Liver (tissue), 9 donors: ENCODE measurements around the gene FBLN1. TPM values are rescaled to one million over a fixed set of nuclear protein-coding genes. Genes with fewer than 3 reads are reported as not detected.

Experiments used
- DNase-seq: peaks from one replicate; pipeline ENCODE4 v3.0.0-alpha.2; 2017; ENCODE audit warnings: low spot score
- H3K27ac ChIP-seq, 2 donors: one replicate each; pipeline ENCODE4 v1.7.0; 2013; ENCODE audit warnings: inconsistent platforms in 2 of 2, low read length in 2 of 2, control low read depth in 1 of 2, low read depth in 1 of 2, mild to moderate bottlenecking in 1 of 2
- H3K27me3 ChIP-seq, 4 donors: one replicate each; pipeline versions ENCODE4 v1.6.1 to v1.7.0; 2013; ENCODE audit warnings: low read length in 3 of 4, inconsistent platforms in 1 of 4, mild to moderate bottlenecking in 1 of 4, moderate library complexity in 1 of 4; ENCODE audit not compliant: control insufficient read depth in 4 of 4, insufficient read depth in 4 of 4
- H3K36me3 ChIP-seq, 4 donors: one replicate each; pipeline versions ENCODE4 v1.6.1 to v1.7.0; 2013; ENCODE audit warnings: low read length in 3 of 4, mild to moderate bottlenecking in 3 of 4, low read depth in 1 of 4, moderate library complexity in 1 of 4; ENCODE audit not compliant: control insufficient read depth in 4 of 4, insufficient read depth in 3 of 4
- H3K4me1 ChIP-seq, 4 donors: one replicate each; pipeline versions ENCODE4 v1.6.1 to v1.7.0; 2013; ENCODE audit warnings: low read length in 3 of 4, mild to moderate bottlenecking in 3 of 4, moderate library complexity in 1 of 4; ENCODE audit not compliant: control insufficient read depth in 4 of 4, insufficient read depth in 4 of 4
- H3K4me3 ChIP-seq, 3 donors: one replicate each; pipeline versions ENCODE4 v1.6.1 to v1.7.0; 2013; ENCODE audit warnings: low read length in 3 of 3, control low read depth in 1 of 3, low read depth in 1 of 3, mild to moderate bottlenecking in 1 of 3
- H3K9ac ChIP-seq, 2 donors: one replicate each; pipeline ENCODE4 v1.7.0; 2013; ENCODE audit warnings: low read length in 2 of 2, mild to moderate bottlenecking in 2 of 2, moderate library complexity in 2 of 2, control low read depth in 1 of 2, low read depth in 1 of 2
- H3K9me3 ChIP-seq, 4 donors: one replicate each; pipeline versions ENCODE4 v1.6.1 to v1.7.0; 2013; ENCODE audit warnings: low read length in 3 of 4; ENCODE audit not compliant: control insufficient read depth in 4 of 4
- CTCF ChIP-seq: fragments of 150-350 bp; IDR thresholded peaks from 2 replicates; pipeline ENCODE4 v1.5.1; 2017; ENCODE audit warnings: improper control_type of control experiment, low read depth, low read length; ENCODE audit not compliant: missing input control
- EGR1 ChIP-seq, 2 donors: IDR thresholded peaks; 2 replicates each; pipeline ENCODE4 v1.6.1; 2016 to 2018; ENCODE audit warnings: antibody characterized with exemption in 2 of 2, low read depth in 2 of 2
- FOXA1 ChIP-seq: IDR thresholded peaks from 2 replicates; pipeline ENCODE4 v1.6.1; 2016; ENCODE audit warnings: antibody characterized with exemption
- FOXA2 ChIP-seq: IDR thresholded peaks from 2 replicates; pipeline ENCODE4 v1.6.1; 2016; ENCODE audit warnings: antibody characterized with exemption
- GABPA ChIP-seq, 2 donors: IDR thresholded peaks in 1 of 2; conservative IDR thresholded peaks in 1 of 2; 2 replicates each; pipeline ENCODE4 v1.6.1; 2016; ENCODE audit warnings: antibody characterized with exemption in 2 of 2, mild to moderate bottlenecking in 1 of 2, moderate library complexity in 1 of 2
- HNF4A ChIP-seq, 2 donors: conservative IDR thresholded peaks; 2 replicates each; pipeline ENCODE4 v1.6.1; 2016; ENCODE audit warnings: antibody characterized with exemption in 2 of 2, mild to moderate bottlenecking in 2 of 2
- HNF4G ChIP-seq: IDR thresholded peaks from 2 replicates; pipeline ENCODE4 v1.6.1; 2016; ENCODE audit warnings: antibody characterized with exemption
- JUND ChIP-seq, 2 donors: IDR thresholded peaks; 2 replicates each; pipeline ENCODE4 v1.6.1; 2016; ENCODE audit warnings: antibody characterized with exemption in 2 of 2
- MAX ChIP-seq: IDR thresholded peaks from 2 replicates; pipeline ENCODE4 v1.6.1; 2016; ENCODE audit warnings: antibody characterized with exemption
- RAD21 ChIP-seq, 2 donors: IDR thresholded peaks; 2 replicates each; pipeline ENCODE4 v1.6.1; 2016; ENCODE audit warnings: antibody characterized with exemption in 2 of 2, mild to moderate bottlenecking in 2 of 2
- RXRA ChIP-seq, 2 donors: IDR thresholded peaks; 2 replicates each; pipeline ENCODE4 v1.6.1; 2017 to 2018; ENCODE audit warnings: antibody characterized with exemption in 2 of 2, mild to moderate bottlenecking in 1 of 2
- SP1 ChIP-seq: IDR thresholded peaks from 2 replicates; pipeline ENCODE4 v1.6.1; 2018; ENCODE audit warnings: antibody characterized with exemption, mild to moderate bottlenecking
- TAF1 ChIP-seq: conservative IDR thresholded peaks from 2 replicates; pipeline ENCODE4 v1.6.1; 2016; ENCODE audit warnings: antibody characterized with exemption, mild to moderate bottlenecking
- YY1 ChIP-seq: IDR thresholded peaks from 2 replicates; pipeline ENCODE4 v1.6.1; 2016; ENCODE audit warnings: antibody characterized with exemption, mild to moderate bottlenecking
- WGBS: extraction: QIAGEN DNeasy Blood & Tissue Kit; methylation state at CpG from one replicate; pipeline ENCODE4 v1.1.7; 2013; 5-methylcytosine and 5-hydroxymethylcytosine counted together
- polyA plus RNA-seq, 2 donors: library from polyadenylated mRNA; stranded (reverse) in 1 of 2; unstranded in 1 of 2; fragments of 200-250 nt in 1 of 2; fragments of >200 nt in 1 of 2; fragmentation: Nextera tagmentation in 1 of 2; extraction: Ambion mirVana in 1 of 2; gene quantifications; one replicate each; pipeline versions ENCODE4 v1.2.1 to v1.2.3, GENCODE V29; 2013 to 2015
- total RNA-seq, 2 donors: library from RNA; depleted of rRNA; stranded (reverse); fragments of >200 nt; gene quantifications; one replicate each; pipeline ENCODE4 v1.2.3, GENCODE V29; 2014
- TF ChIP-seq, protein P1 (sequence below): IDR thresholded peaks from 2 replicates; pipeline ENCODE4 v1.6.1; 2016; ENCODE audit warnings: antibody characterized with exemption
- TF ChIP-seq, protein P2 (sequence below): IDR thresholded peaks from 2 replicates; pipeline ENCODE4 v1.6.1; 2016; ENCODE audit warnings: antibody characterized with exemption
- TF ChIP-seq, protein P3 (sequence below): IDR thresholded peaks from 2 replicates; pipeline ENCODE4 v1.6.1; 2016; ENCODE audit warnings: antibody characterized with exemption, mild to moderate bottlenecking
- donor health status: healthy.
- donor health status: healthy.
- donor health status: healthy.
- donor health status: healthy.
- donor health status: healthy.

Gene FBLN1
- total and polyA plus RNA-seq, 4 donors = 2.2 to 9.3 (median 6.3) TPM

- 86% methylated on average over 24 of the region's 24 CpGs for WGBS
- no peaks in the 10 kb centered on the region for H3K27me3 ChIP-seq
- DNase-seq = no peak
- H3K4me3 ChIP-seq = no peak overlapping the region
- no peaks in the 10 kb centered on the region for H3K9me3 ChIP-seq
- no peaks in the 10 kb centered on the region for H3K36me3 ChIP-seq
- H3K27ac ChIP-seq = no peak overlapping the region
- TF ChIP-seq GABPA (IDR thresholded peaks at IDR 0.05 in 1 of 2, conservative IDR thresholded peaks at IDR 0.05 in 1 of 2) (no peak), TAF1 (no peak), FOXA1 (no peak), EGR1 (IDR thresholded peaks at IDR 0.05; ENCODE audit: low read depth in 2 of 2) (no peak), HNF4A (conservative IDR thresholded peaks at IDR 0.05) (no peak), YY1 (no peak), RXRA (IDR thresholded peaks at IDR 0.05) (no peak), MAX (no peak), RAD21 (IDR thresholded peaks at IDR 0.05) (no peak), HNF4G (no peak), CTCF (no peak), JUND (IDR thresholded peaks at IDR 0.05) (no peak), SP1 (no peak), FOXA2 (no peak)
- TF ChIP-seq, protein P1, sequence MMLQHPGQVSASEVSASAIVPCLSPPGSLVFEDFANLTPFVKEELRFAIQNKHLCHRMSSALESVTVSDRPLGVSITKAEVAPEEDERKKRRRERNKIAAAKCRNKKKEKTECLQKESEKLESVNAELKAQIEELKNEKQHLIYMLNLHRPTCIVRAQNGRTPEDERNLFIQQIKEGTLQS = no peak
- TF ChIP-seq, protein P2, sequence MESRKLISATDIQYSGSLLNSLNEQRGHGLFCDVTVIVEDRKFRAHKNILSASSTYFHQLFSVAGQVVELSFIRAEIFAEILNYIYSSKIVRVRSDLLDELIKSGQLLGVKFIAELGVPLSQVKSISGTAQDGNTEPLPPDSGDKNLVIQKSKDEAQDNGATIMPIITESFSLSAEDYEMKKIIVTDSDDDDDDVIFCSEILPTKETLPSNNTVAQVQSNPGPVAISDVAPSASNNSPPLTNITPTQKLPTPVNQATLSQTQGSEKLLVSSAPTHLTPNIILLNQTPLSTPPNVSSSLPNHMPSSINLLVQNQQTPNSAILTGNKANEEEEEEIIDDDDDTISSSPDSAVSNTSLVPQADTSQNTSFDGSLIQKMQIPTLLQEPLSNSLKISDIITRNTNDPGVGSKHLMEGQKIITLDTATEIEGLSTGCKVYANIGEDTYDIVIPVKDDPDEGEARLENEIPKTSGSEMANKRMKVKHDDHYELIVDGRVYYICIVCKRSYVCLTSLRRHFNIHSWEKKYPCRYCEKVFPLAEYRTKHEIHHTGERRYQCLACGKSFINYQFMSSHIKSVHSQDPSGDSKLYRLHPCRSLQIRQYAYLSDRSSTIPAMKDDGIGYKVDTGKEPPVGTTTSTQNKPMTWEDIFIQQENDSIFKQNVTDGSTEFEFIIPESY = no peak
- TF ChIP-seq, protein P3, sequence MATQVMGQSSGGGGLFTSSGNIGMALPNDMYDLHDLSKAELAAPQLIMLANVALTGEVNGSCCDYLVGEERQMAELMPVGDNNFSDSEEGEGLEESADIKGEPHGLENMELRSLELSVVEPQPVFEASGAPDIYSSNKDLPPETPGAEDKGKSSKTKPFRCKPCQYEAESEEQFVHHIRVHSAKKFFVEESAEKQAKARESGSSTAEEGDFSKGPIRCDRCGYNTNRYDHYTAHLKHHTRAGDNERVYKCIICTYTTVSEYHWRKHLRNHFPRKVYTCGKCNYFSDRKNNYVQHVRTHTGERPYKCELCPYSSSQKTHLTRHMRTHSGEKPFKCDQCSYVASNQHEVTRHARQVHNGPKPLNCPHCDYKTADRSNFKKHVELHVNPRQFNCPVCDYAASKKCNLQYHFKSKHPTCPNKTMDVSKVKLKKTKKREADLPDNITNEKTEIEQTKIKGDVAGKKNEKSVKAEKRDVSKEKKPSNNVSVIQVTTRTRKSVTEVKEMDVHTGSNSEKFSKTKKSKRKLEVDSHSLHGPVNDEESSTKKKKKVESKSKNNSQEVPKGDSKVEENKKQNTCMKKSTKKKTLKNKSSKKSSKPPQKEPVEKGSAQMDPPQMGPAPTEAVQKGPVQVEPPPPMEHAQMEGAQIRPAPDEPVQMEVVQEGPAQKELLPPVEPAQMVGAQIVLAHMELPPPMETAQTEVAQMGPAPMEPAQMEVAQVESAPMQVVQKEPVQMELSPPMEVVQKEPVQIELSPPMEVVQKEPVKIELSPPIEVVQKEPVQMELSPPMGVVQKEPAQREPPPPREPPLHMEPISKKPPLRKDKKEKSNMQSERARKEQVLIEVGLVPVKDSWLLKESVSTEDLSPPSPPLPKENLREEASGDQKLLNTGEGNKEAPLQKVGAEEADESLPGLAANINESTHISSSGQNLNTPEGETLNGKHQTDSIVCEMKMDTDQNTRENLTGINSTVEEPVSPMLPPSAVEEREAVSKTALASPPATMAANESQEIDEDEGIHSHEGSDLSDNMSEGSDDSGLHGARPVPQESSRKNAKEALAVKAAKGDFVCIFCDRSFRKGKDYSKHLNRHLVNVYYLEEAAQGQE = no peak
- H3K9ac ChIP-seq = no peak overlapping the region
- H3K4me1 ChIP-seq = peaks cover 0 to 6% (median 1%) of the 10 kb centered on the region in 4 donors
These were observed 145.8 kb downstream of the FBLN1 start for GRCh38 chr22:45648301-45649117.
